SJCRH30 (cell line): Measurements from ENCODE around the gene TOX2. TPM values are rescaled to one million over a fixed set of nuclear protein-coding genes. Genes with fewer than 3 reads are reported as not detected.
"Not testable (repeated sequence)": the region's sequence is repeated elsewhere in the genome, so short reads cannot be mapped to it uniquely, and the experiment has no call there.

Experiments used
- DNase-seq, 2 experiments: peaks; one replicate each; pipeline ENCODE4 v3.0.0-alpha.2; 2015 to 2020
- H3K27ac ChIP-seq: fragments of 250-450 bp; sonication (Bioruptor Pico); 2 replicates; pipeline ENCODE4 v1.5.1; 2020; ENCODE audit warnings: mild to moderate bottlenecking, moderate library complexity
- H3K27me3 ChIP-seq: fragments of 250-450 bp; sonication (Bioruptor Pico); 2 replicates; pipeline ENCODE4 v1.5.1; 2020; ENCODE audit warnings: mild to moderate bottlenecking, moderate library complexity
- H3K36me3 ChIP-seq: fragments of 250-450 bp; sonication (Bioruptor Pico); 2 replicates; pipeline ENCODE4 v1.5.1; 2020; ENCODE audit warnings: mild to moderate bottlenecking, moderate library complexity
- H3K4me1 ChIP-seq: fragments of 250-450 bp; sonication (Bioruptor Pico); 2 replicates; pipeline ENCODE4 v1.5.1; 2020; ENCODE audit warnings: mild to moderate bottlenecking, moderate library complexity
- H3K4me3 ChIP-seq: fragments of 250-450 bp; sonication (Bioruptor Pico); 2 replicates; pipeline ENCODE4 v1.5.1; 2020; ENCODE audit warnings: mild to moderate bottlenecking, moderate library complexity
- H3K9me3 ChIP-seq: fragments of 250-450 bp; sonication (Bioruptor Pico); replicated peaks from 2 replicates; pipeline ENCODE4 v1.5.1; 2020; ENCODE audit warnings: mild to moderate bottlenecking, moderate library complexity
- total RNA-seq: library from RNA; depleted of rRNA; stranded (reverse); fragments of >200 nt; shearing (Covaris generic); gene quantifications from 2 replicates; pipeline ENCODE4 v1.2.3, GENCODE V29; 2014

The TOX2 gene
- total RNA-seq, 1 experiment from 2014 or later: 10.1 TPM

DNA sequence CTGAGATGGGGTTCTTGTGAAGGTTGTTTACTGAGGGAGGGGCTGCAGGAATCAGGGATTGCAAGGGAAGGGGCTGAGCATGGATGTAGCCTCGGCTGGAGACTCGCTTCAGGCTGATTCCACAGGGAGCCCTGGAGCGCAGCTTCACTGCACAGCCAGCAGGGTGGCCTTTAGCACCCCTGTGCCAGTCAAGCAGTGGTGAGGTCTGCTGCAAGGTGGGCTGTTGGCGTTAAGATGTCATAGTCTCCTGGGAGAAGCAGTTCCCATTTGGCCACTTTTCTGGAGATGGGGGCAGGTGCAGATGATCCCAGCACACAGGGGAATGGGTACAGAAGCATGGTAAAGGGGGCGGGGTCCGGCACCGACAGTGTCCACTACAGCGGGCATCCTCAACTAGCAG lies 126.3 kb downstream of the TOX2 start:
- no peaks in the 10 kb centered on the region for H3K9me3 ChIP-seq
- no peaks in the 10 kb centered on the region; the same call in 1 of the 2 replicates for H3K4me1 ChIP-seq
- no peak for DNase-seq
- H3K27me3 ChIP-seq: no peaks in the 10 kb centered on the region
- H3K36me3 ChIP-seq: no peaks in the 10 kb centered on the region
- H3K4me3 ChIP-seq: no peak overlapping the region
- H3K27ac ChIP-seq: no peak overlapping the region

DNA sequence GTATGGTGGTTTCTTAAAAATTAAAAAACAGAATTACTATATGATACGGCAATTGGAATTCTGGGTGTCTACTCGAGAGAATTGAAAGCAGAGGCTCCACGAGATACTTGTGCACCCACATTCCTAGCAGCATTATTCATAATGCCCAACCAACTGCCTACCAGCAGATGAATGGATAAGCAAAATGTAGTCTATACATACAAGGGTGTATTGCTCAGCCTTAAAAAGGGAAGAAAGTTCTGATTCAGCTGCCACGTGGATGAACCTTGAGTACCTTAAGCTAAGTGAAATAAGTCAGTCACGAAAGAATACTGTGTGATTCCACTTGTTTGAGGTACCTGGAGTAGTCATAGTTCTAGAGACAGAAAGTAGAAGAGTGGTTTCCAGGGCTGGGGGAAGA lies 130.1 kb downstream of the TOX2 start:
- not testable (repeated sequence) for H3K27ac ChIP-seq, H3K27me3 ChIP-seq, H3K4me3 ChIP-seq

DNA sequence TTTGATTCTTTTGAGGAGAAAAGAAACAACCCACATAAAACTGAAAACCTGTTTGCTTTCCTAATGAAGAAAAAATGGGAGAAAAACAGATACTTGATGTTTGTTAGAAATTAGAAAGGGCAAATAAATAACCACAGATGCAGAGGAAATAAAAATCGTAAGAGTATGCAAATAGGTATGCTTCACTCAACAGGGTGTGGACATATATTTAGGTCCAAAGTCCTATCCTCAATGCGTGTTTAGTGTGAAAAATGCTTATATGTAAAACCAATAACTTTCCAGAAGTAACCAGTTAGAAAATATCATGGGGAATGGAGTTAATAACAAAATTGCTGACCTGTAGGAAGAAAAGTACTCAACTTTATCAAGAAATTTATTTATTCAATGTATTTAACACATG lies 135.7 kb downstream of the TOX2 start:
- no peak overlapping the region for H3K27ac ChIP-seq
- H3K4me1 ChIP-seq: no peaks in the 10 kb centered on the region; the same call in 1 of the 2 replicates
- H3K4me3 ChIP-seq: no peak overlapping the region
- no peak for DNase-seq
- H3K9me3 ChIP-seq: no peaks in the 10 kb centered on the region
- H3K36me3 ChIP-seq: no peaks in the 10 kb centered on the region
- H3K27me3 ChIP-seq: no peaks in the 10 kb centered on the region

More for the DNA sequence above, 130.1 kb downstream of the TOX2 start:
- not testable (repeated sequence) for H3K36me3 ChIP-seq, H3K4me1 ChIP-seq, DNase-seq, H3K9me3 ChIP-seq

DNA sequence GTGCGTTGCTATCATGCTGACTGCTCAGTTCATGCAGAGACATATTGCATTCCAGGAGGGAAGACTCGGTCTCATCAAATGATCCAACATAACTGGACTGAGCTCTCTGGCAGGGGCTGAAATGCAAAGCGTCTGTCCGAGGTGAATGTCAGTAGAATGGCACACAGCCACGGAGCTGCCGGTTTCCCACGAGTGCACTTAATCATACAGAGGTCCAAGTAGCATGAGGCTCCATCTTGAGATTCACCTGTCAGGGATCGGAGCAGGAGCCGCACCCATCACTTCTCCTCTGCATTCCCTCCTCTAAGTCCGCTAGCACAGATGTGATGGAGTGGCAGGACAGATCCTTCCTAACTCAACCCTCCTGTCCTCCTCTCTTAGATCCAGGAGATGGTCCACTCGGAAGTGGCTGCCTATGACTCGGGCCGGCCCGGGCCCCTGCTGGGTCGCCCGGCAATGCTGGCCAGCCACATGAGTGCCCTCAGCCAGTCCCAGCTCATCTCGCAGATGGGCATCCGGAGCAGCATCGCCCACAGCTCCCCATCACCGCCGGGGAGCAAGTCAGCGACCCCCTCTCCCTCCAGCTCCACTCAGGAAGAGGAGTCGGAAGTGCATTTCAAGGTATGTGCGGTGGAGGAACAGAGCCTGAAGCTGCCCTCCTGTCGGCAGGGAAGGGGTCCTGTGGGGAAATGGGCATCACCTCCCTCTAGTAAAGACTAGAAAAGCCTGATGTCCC lies 136.4 kb downstream of the TOX2 start:
- no peak for DNase-seq
- Histone ChIP-seq H3K27ac (no peak overlapping the region), H3K36me3 (no peaks in the 10 kb centered on the region), H3K4me1 (no peaks in the 10 kb centered on the region), H3K4me3 (no peak overlapping the region), H3K27me3 (no peaks in the 10 kb centered on the region), H3K9me3 (no peaks in the 10 kb centered on the region)

DNA sequence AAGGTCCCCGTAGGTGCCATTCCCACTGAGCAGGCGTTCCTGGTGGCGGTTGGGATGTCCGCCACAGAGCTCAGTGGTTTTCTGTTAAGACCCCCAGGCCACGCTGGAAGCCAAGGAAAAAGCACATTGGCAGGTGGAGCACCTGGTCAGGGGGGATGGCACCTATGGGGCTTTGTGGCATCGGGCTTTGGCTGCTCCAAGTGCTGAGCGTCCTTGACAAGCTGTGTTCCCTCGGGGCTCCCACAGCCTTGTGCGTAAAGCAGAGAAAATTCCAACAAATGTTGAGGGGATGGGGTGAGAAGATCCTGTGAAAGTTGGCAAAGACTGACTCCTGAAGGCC lies 137.0 kb downstream of the TOX2 start:
- DNase-seq: no peak
- no peaks in the 10 kb centered on the region for H3K9me3 ChIP-seq
- H3K4me3 ChIP-seq: no peak overlapping the region
- no peak overlapping the region for H3K27ac ChIP-seq
- no peaks in the 10 kb centered on the region for H3K36me3 ChIP-seq
- no peaks in the 10 kb centered on the region for H3K4me1 ChIP-seq
- H3K27me3 ChIP-seq: no peaks in the 10 kb centered on the region

DNA sequence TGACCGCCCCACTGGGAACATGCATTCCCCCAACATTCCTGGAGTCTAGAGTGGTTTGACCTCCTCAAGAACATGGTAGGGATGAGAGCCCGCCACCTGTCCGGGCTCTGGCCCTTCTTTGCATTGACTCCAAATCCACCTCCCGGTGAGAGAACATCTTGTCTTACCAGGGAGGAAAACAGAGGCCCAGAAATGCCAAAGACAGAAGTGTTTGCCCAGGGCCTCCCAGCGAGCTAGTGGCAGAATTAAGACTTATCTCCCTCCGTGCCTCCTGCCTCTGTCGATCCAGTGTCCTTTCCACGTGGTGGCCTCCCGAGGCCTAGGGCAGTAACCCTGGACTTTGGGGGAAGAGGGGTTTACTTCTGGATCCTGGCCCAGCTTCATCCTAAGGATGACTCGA lies 137.5 kb downstream of the TOX2 start:
- Histone ChIP-seq H3K9me3 (no peaks in the 10 kb centered on the region), H3K4me1 (no peaks in the 10 kb centered on the region), H3K36me3 (no peaks in the 10 kb centered on the region), H3K27ac (no peak overlapping the region), H3K4me3 (no peak overlapping the region), H3K27me3 (no peaks in the 10 kb centered on the region)
- DNase-seq: no peak

DNA sequence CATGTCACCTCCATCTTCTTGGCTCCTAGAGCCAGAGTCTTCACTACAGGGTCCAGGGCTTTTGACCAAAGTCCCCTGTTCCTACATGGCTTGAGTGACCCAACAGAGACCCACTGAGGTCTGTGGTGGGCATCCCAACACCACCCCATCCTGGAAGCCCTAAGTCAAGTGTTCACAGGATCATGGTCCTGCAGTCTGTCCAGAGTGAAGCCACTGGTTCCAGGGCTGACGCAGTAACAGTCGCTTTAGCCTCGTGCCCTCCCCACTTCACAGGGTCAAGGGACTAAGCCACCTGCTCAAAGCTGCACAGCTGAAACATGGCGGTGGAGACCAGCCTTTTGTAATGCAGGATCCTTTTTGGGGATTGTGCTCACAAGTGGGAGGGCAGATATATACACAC lies 138.4 kb downstream of the TOX2 start:
- H3K4me3 ChIP-seq: no peak overlapping the region
- no peak overlapping the region for H3K27ac ChIP-seq
- no peaks in the 10 kb centered on the region for H3K27me3 ChIP-seq
- H3K36me3 ChIP-seq: no peaks in the 10 kb centered on the region
- DNase-seq: no peak
- no peaks in the 10 kb centered on the region for H3K9me3 ChIP-seq
- H3K4me1 ChIP-seq: no peaks in the 10 kb centered on the region

DNA sequence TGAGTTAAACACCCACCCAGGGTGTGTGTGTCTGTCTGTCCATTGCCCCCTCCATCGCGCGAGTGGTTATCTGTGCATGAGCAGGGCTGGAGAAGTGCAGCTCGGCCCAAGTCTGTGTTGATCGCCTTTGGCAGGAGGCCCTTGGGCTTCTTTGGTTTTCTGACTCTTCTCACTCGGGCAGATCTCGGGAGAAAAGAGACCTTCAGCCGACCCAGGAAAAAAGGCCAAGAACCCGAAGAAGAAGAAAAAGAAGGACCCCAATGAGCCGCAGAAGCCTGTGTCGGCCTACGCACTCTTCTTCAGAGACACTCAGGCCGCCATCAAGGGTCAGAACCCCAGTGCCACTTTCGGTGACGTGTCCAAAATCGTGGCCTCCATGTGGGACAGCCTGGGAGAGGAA lies 139.5 kb downstream of the TOX2 start:
- H3K9me3 ChIP-seq: no peaks in the 10 kb centered on the region
- no peak overlapping the region for H3K4me3 ChIP-seq
- H3K27me3 ChIP-seq: no peaks in the 10 kb centered on the region
- no peaks in the 10 kb centered on the region for H3K4me1 ChIP-seq
- H3K36me3 ChIP-seq: no peaks in the 10 kb centered on the region
- no peak overlapping the region for H3K27ac ChIP-seq
- DNase-seq: no peak

DNA sequence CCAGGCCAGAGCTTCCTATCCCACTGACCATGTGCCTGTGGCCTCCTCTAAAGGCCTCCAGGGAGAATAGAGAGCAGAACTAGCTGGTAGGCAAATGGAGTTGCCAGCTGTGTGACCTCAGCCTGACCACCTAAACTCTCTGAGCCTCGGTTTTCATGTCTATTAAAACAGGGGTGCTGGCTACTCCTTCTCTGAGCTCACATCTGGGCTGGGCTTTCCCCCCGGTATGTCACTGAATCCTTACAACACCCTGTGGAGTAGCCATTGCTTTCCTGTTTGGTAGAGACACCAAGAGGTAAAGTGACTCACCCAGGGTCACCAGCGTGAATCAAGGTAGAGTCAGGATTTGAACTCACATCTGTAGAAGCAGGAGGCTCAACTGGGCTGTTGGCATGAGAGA lies 140.2 kb downstream of the TOX2 start:
- no peaks in the 10 kb centered on the region for H3K4me1 ChIP-seq
- H3K4me3 ChIP-seq: no peak overlapping the region
- DNase-seq: no peak
- H3K36me3 ChIP-seq: no peaks in the 10 kb centered on the region
- no peak overlapping the region for H3K27ac ChIP-seq
- H3K9me3 ChIP-seq: no peaks in the 10 kb centered on the region
- no peaks in the 10 kb centered on the region for H3K27me3 ChIP-seq

DNA sequence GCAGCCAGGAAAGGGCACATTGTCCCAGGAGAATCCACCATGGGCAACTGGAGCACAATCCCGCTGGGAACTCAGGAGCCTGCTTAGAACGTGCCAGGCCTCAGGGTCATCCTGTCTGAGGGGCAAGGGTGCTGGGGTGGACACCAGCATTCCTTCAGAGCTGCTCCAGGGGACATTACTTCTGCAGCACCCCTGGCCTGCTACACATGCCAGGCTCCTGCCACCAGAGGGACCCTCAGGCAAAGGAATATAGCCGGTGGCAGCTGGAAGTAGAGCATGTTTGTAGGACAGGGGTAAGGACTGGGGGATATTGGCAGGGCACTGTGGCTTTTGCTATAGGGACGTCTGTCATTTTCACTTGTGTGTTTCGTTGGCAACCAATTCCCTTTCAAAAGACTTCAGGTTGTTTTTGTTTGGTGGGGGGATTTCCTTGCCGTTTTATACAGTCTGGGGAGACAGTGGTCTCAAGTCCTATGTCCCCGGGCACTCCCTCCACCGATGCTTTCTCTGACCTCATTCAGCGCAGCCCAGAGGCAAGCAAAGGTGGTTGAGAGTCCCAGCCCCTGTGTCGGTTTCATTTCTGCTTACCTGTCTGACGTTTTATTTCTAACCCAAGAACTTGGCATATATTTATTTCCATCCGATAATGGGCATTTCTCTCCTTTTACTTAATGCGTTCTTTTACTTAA lies 141.5 kb downstream of the TOX2 start:
- no peak overlapping the region for H3K4me3 ChIP-seq
- H3K4me1 ChIP-seq: no peaks in the 10 kb centered on the region
- H3K36me3 ChIP-seq: no peaks in the 10 kb centered on the region
- peak; percentile 57 to 71 for DNase-seq
- no peaks in the 10 kb centered on the region; the same call in 1 of the 2 replicates for H3K9me3 ChIP-seq
- H3K27ac ChIP-seq: no peak overlapping the region
- H3K27me3 ChIP-seq: no peaks in the 10 kb centered on the region

DNA sequence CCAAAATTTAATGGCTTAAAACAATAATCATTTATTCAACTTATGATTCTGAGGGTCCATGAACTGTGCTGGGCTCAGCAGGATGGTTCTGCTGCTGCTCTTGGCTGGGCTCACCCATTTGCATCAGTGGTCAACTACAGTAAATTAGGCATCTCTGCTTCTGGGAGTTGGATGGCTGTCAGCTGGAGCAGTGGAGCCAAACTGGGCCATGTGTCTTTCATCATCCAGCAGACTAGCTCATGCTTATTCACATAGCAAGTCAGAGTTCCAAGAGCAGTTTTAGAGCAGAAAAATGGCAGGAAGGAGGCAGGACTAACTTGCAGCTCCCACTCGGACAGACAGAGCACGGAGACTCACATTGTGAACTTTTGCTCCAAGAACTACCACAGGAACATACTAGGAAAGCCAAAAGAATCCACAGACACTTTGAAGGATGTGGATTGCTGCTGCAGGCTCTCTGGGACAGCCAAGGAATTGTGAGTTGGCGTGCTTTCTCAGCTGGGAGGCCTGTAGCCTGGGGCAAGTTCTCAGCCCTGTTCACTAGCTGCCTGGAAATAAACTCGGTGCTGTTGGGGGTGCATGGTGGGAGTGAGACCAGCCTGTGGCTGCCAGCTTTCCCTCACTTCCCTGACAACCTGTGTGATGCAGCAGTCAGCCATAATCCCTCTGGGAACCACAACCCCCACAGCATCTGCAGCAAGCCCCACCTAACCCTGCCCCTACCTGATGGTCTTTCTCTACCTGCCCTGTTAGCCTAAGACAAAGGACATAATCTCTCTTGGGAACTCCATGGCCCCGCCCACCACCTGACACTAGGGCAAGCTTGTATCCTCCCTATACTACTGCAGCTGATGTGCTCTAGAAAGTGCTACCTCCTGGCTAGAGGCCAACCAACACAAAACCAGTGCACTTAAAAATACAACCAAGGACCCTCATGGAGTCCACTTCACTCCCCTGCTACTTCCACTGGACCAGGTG lies 143.3 kb downstream of the TOX2 start:
- Histone ChIP-seq H3K4me3 (no peak overlapping the region), H3K9me3 (no peaks in the 10 kb centered on the region; the same call in 1 of the 2 replicates), H3K27me3 (no peaks in the 10 kb centered on the region), H3K4me1 (peaks cover 4% of the 10 kb centered on the region), H3K36me3 (no peaks in the 10 kb centered on the region), H3K27ac (no peak overlapping the region)
- no peak for DNase-seq

DNA sequence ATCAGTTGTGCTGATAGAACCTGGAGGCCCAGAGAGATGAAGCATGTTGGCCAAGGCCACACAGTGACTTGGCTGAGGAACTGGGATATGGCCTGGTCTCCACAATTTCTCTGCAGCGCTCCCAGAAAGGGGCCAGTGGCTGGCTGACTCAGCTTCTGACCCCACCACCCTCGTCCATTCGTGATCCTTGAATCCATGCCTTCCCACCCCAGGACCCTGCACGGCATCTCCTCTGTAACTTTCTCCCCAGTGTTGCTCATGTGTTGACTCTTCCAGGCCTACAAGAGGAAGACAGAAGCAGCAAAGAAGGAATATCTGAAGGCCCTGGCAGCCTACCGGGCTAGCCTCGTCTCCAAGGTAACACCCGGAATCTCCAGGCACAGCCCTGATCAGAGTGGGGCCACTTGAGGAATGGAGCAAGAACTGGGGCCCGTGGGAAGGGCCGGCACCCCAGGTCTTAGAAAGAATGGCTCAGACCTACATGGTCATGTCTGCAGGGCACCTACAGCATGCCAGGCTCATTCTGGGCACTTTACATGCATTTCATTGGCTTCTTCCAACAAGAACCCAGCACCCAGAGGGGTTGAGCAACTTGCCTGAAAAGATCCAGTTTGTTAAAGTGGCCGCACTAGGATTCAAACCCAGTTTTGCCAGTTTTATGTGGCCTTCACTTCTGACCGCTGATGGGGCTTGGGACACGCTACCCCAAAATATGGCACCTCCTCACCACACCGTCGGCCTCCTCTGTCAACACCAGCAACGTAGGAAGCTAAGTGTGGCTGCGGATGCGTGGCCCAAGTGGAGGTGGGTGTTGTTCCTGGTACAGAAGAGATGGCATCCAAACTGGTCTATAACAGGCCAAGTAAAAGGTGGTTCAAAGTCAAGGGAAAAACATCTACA lies 150.1 kb downstream of the TOX2 start:
- no peak overlapping the region for H3K27ac ChIP-seq
- DNase-seq: peak in 1 of 2 experiments; percentile 1
- H3K36me3 ChIP-seq: no peaks in the 10 kb centered on the region
- H3K4me1 ChIP-seq: peaks cover 4% of the 10 kb centered on the region
- no peak overlapping the region for H3K4me3 ChIP-seq
- no peaks in the 10 kb centered on the region; the same call in 1 of the 2 replicates for H3K9me3 ChIP-seq
- H3K27me3 ChIP-seq: no peaks in the 10 kb centered on the region

DNA sequence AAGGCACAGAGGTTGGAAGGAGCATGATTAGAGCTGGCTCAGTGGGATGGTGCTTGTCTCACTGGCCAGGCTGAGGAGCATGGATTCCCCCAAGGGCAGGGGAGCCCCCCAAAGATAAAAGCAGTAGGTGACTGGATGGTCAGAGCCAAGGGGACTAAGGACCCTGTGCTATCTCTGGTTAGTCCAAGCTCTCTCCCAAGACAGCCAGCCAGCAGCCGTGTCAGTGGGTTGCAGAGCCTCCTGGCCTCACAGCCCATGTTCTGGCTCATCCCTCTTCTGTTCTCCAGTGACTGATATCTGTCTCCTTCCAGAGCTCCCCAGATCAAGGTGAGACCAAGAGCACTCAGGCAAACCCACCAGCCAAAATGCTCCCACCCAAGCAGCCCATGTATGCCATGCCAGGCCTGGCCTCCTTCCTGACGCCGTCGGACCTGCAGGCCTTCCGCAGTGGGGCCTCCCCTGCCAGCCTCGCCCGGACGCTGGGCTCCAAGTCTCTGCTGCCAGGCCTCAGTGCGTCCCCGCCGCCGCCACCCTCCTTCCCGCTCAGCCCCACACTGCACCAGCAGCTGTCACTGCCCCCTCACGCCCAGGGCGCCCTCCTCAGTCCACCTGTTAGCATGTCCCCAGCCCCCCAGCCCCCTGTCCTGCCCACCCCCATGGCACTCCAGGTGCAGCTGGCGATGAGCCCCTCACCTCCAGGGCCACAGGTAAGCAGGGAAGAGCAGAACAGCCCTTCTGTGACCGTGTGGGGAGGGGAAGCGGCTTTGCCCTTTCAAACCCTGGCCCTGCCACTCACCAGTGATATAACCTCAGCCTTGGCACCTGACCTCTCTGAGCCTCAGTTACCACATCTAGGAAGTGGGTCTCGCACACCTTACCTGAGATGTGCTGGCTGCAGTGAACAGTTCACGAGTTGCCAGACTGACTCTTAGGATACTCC lies 151.0 kb downstream of the TOX2 start:
- Histone ChIP-seq H3K36me3 (no peaks in the 10 kb centered on the region), H3K9me3 (no peaks in the 10 kb centered on the region), H3K27me3 (no peaks in the 10 kb centered on the region), H3K4me3 (no peak overlapping the region), H3K27ac (no peak overlapping the region), H3K4me1 (peaks cover 4% of the 10 kb centered on the region)
- peak in 1 of 2 experiments; percentile 5 for DNase-seq
